ENCODE results near the gene VPS13D.
A peak's percentile ranks its signal among the peaks of the same experiment; 100 is the strongest.

Gene VPS13D

DNA sequence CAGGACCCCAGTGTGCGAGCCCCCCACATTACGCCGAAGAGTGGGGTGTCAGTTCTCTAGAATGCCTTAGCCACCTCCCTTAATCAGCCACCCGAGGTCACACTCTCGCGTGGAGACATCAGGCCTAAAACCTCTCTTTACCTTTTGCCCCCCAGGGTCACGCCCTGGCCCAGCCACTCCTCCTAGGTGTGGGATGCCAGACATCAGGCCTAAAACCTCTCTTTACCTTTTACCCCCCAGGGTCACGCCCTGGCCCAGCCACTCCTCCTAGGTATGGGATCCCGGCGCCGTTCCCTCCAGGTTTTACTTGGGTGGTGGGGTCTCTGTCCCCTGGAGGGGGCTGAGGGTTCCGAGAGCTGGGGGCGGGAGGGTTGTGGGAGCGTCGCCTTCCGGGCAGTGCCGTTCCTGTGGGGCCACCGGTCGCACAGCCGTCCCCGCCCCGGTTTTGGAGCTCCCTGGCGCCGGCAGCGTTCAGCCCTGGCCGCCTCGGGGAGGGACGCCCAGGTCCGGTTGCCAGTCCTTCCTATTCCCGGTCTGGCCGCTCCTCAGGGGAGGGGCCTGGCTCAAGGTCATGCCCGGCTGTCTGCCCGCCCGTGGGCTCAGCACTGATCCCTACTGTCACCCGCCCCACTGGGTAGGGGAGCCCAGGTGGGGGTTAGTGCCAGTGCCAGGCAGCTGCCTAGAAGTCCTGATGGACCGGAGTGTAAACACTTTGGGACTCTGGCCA lies 882 bp downstream of the VPS13D start:
- no peak for DNase-seq

GRCh38 chr1:12231276-12231595 lies 1.4 kb downstream of the VPS13D start:
- DNase-seq = no peak

DNA sequence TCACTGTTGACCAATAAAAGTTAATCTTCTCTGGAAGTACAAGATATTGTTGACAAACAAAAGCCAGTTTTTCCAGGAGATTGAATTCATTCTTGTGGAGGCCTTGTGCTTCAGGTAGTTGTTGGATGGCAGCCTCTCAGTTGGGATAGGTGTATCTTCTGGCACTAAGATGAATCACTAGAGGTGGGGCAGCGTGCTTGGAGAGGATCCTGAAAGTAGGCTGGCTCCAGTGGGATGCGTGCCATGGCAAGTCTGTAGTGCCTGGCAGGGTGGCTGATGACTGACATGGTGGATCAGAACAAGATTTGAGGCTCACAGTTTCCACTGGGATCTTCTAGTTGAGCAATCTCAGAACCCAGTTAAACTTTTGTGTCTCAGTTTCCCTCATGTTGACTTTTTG lies 2.4 kb downstream of the VPS13D start:
- no peak for DNase-seq

GRCh38 chr1:12244078-12244477 lies 14.2 kb downstream of the VPS13D start:
- no peak for DNase-seq

DNA sequence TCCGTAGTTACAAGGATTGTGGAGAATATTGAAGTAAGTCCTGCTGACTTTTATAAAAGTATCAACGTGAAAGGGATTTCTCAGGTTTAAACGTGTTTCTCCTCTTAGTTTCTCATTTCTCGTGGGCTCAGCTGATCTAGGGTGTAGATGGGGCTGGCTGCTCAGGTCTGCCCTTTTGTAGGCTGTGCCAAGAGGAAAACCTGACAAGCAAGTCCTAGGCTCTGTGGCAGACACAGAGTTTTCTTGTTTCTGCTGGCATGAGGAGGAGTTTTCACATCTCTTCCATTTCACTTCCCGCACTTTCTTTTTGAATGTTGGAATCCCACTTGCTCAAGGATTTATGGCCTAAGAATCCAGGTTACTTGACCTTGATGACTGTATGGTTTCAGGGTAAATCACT lies 14.8 kb downstream of the VPS13D start:
- no peak for DNase-seq

DNA sequence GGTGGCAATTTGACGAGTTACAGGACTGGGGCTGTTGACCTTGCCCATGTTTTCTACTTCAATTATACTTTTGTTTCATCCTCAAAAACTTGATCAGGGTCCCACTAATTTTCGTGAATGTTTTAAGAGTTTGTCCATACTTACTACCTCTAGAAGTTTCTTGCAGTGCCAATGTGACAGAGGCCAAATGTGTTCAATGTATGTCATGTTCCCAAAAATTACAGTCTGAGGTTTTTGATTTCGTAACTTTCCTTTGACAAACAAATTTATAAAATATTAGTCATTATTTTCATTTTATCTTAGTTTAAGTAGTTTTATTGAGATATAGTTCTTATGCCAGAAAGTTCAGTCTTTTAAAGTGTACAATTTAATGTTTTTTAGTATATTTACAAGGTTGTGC lies 15.3 kb downstream of the VPS13D start:
- no peak for DNase-seq

DNA sequence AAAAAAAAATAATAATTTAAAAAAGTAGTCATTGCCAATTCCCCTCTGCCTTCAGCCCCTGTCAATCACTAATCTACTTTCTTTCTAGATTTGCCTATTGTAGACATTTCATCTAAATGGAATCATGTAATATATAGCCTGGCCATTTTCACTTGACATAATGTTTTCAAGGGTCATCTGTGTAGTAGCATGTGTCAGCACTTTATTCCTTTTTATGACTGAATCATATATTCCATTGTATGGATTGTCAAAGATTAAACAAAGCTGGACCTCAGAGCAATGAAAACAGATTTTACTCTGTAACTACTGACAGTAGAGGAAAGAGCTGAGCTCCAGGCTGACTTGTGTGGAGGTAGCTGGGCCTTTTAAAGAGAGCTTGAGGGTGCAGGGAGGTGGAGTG lies 15.9 kb downstream of the VPS13D start:
- DNase-seq = no peak

DNA sequence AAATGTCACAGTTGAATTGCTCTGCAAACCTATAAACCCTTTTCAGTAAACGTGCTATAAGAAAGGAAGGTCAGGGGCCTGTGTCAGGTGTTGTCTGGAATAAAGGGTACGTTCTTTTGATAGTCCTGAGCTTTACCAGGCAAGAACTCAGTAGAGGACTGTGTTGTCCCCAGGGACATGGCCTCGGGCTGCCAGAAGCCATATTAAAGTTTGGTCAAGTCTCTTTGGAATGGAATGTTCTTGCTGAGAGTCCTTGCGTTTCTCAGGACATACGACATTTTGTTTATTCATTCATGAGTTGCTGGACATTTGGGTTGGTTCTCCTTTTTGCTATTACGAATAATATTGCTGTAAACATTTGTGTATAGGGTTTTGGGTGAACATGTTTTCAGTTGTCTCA lies 16.8 kb downstream of the VPS13D start:
- DNase-seq = no peak

GRCh38 chr1:12249181-12249580 lies 19.4 kb downstream of the VPS13D start:
- no peak for DNase-seq

DNA sequence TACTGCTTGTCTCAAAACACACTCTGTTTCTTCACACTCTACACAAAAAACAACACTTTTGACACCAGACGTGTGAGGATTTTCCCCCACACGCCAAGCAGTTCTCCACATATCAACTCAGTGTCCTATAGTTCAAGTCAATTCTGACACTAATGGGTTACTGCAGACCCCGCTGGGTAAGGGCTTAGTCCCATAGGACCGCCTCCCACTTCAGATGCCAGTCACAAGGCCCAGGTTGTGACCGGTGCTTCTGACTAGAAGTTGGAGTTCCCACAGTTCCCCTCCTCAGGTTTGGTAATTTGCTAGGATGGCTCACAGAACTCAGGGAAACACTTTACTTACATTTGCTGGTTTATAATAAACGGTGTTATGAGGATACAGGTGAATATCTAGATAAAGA lies 19.9 kb downstream of the VPS13D start:
- DNase-seq = no peak

DNA sequence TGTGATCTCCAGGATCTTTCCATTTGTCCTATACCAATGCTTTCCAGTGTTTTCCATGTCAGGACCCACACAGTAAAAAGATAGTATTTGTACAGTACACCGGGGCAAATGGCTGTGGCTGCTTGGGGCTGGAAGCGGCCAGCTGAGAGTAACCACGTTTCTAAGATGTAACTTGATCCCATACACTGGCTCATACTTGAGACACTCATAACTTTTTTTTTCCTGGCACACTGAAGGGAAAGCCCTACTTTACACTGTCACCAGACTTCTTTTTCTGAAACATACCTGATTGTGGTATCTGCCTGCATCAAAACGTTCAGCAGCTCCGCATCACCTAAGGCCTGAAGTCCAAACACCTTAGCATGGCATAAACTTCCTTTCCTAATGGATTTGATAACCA lies 21.6 kb downstream of the VPS13D start:
- no peak for DNase-seq

GRCh38 chr1:12255913-12256312 lies 26.1 kb downstream of the VPS13D start:
- DNase-seq = no peak

GRCh38 chr1:12258272-12258671 lies 28.4 kb downstream of the VPS13D start:
- DNase-seq = no peak

DNA sequence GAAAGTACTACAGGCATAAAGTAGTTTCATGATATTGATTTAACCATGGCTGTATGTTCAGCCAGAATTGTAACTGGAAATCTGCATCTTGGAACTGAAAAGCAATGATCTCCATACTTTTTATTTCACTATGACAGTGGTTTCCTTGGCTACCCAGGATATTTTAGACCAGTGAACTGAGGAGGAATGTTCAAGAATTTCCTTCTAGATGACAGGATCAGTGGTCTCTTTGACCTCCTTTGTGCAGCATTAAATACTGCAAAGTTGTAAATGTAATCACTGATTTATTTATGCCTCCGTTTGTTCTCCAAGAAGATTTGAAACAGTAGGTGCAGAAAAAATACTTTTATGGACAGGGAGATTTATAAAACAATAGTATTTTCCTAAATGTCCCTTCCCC lies 39.5 kb downstream of the VPS13D start:
- no peak for DNase-seq

GRCh38 chr1:12271033-12271432 lies 41.2 kb downstream of the VPS13D start:
- no peak for DNase-seq

- peak; percentile 5 for DNase-seq
Observed at GRCh38 chr1:12272770-12273169, 42.9 kb downstream of the VPS13D start.

GRCh38 chr1:12275370-12275769 lies 45.5 kb downstream of the VPS13D start:
- DNase-seq = no peak

- DNase-seq = no peak
Observed at GRCh38 chr1:12276225-12276624, 46.4 kb downstream of the VPS13D start.

GRCh38 chr1:12279003-12279402 lies 49.2 kb downstream of the VPS13D start:
- no peak for DNase-seq

DNA sequence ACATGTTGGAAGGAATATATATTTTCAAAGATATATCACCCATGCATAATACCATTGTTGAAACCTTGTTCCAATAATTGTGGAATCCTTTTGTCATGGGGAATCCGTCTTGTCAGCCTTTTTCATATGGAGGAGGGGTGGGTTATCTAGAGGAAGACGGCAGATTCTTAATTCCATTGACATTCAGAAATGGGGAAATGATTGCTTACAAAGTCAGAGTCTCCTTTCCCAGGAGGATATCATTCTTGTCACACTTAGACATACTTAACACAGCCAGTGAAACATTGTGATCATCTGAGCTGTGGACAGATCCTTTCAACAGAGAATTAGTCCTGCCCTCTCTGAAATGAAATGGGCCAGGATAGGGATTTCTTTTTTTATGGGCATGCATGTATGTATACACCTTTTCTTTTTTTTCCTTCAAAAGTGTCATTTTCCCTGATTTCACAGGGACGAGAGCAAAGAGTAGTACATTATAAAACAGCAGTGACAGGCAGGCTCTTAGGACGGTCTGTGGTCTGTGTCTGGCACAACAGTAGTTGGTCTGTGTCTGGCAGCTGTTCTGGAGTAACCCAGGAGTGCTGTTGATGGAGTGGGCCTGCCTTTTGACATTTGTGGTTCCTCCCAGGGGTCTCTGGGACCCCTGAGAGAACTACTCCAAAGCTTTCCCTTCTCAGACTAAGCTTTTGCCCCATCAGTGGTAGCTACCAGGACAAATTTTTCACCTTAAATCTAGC lies 50.1 kb downstream of the VPS13D start:
- no peak for DNase-seq

- DNase-seq = no peak
Observed at GRCh38 chr1:12282142-12282541, 52.3 kb downstream of the VPS13D start.

DNA sequence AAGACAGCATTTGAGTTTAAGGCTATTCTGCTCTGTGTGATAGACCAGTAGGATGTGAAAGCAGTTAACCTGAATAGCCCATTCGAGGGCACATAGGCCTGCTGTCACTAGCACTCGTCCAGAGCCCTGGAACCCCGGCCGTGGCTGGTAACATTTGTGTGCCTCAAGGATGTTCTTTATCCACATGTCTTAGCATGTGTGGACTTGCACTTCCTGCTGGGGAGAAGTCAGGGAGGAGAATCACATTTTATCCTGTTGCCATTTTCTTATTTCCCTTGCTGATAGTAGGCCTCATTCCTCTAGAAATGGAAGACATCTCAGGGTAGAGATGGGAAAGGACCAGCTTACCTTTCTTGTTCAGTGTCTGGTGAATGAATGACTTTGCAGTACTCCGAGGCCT lies 54.7 kb downstream of the VPS13D start:
- no peak for DNase-seq

DNA sequence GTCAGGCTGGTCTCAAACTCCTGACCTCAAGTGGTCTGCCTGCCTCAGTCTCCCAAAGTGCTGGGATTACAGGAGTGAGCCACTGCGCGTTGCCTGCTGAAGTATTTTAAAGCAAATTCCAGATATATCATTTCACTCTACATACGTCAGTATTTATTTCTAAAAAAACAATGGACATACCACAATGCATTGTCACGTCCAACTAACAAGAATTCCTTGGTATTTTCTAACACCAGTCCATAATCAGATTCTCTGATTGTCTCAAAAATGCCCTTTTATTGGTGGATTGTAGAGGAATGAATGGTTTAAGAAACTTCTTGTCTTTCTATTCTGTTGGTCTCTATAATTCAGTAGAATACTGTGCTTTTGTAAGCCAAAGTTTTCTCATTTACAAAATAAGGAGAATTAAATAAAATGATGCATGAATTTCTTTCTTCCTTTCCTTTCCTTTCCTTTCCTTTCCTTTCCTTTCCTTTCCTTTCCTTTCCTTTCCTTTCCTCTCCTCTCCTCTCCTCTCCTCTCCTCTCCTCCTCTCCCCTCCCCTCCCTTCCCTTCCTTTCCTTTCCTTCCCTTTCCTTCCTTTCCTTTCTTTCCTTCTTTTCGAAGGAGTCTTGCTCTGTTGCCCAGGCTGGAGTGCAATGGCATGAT lies 55.8 kb downstream of the VPS13D start:
- DNase-seq = no peak

- DNase-seq = no peak
Observed at GRCh38 chr1:12287869-12288268, 58.0 kb downstream of the VPS13D start.

Data from NCI-H526 treated with DMSO at 0.1 percent for 48 hours (cell line).